ENCODE measurements around the gene HOXC9.
A peak's percentile ranks its signal among the peaks of the same experiment; 100 is the strongest.

Gene HOXC9

GRCh38 chr12:54028314-54029201, 28.6 kb downstream of the HOXC9 start, which contains the start of gene HOXC6:
Gene HOXC6 (plus strand): TSS chr12:54028440. CDS start chr12:54028522, 82 bp downstream.
- no peak for DNase-seq (ENCODE audit: low read depth)

- no peak for DNase-seq (ENCODE audit: low read depth)
Measured at GRCh38 chr12:54029529-54030441, 29.8 kb downstream of the HOXC9 start.

- no peak for DNase-seq (ENCODE audit: low read depth)
Measured at GRCh38 chr12:54030442-54030801, 30.5 kb downstream of the HOXC9 start.

GRCh38 chr12:54030889-54031471, 31.0 kb downstream of the HOXC9 start:
- no peak for DNase-seq (ENCODE audit: low read depth)

- DNase-seq (ENCODE audit: low read depth) = no peak
Measured at GRCh38 chr12:54031480-54031879, 31.5 kb downstream of the HOXC9 start.

- DNase-seq (ENCODE audit: low read depth) = no peak
Measured at GRCh38 chr12:54032086-54032619, 32.2 kb downstream of the HOXC9 start.

GRCh38 chr12:54032627-54033100, 32.7 kb downstream of the HOXC9 start, which contains the start of gene HOXC5:
Gene HOXC5 (plus strand): TSS chr12:54033050. CDS start chr12:54033123, 73 bp downstream.
- DNase-seq (ENCODE audit: low read depth) = peak; percentile 27

- no peak for DNase-seq (ENCODE audit: low read depth)
Measured at GRCh38 chr12:54033106-54033979, 33.4 kb downstream of the HOXC9 start.

- DNase-seq (ENCODE audit: low read depth) = no peak
Measured at GRCh38 chr12:54033980-54034784, 34.2 kb downstream of the HOXC9 start.

GRCh38 chr12:54034785-54035310, 34.9 kb downstream of the HOXC9 start:
- DNase-seq (ENCODE audit: low read depth) = no peak

- no peak for DNase-seq (ENCODE audit: low read depth)
Measured at GRCh38 chr12:54035568-54036264, 35.8 kb downstream of the HOXC9 start.

- DNase-seq (ENCODE audit: low read depth) = no peak
Measured at GRCh38 chr12:54036620-54037359, 36.8 kb downstream of the HOXC9 start.

GRCh38 chr12:54037360-54038283, 37.7 kb downstream of the HOXC9 start:
- DNase-seq (ENCODE audit: low read depth) = no peak

- DNase-seq (ENCODE audit: low read depth) = no peak
Measured at GRCh38 chr12:54038284-54038870, 38.4 kb downstream of the HOXC9 start.

- no peak for DNase-seq (ENCODE audit: low read depth)
Measured at GRCh38 chr12:54038871-54039414, 39.0 kb downstream of the HOXC9 start.

- no peak for DNase-seq (ENCODE audit: low read depth)
Measured at GRCh38 chr12:54039417-54040147, 39.6 kb downstream of the HOXC9 start.

Measured in stimulated activated CD8-positive, alpha-beta memory T cell treated with anti-CD3 and anti-CD28 coated beads, Interleukin-12 subunit alpha, Interleukin-12 subunit beta, amount 100 ng/mL, for 4 hours (primary cell).